Nephron (organoid): ENCODE results near the gene KLHDC1.
"Not testable (repeated sequence)": the region's sequence is repeated elsewhere in the genome, so short reads cannot be mapped to it uniquely, and the experiment has no call there.

Experiments
- H3K27ac Mint-ChIP-seq, 3 experiments: 2 replicates each; pipeline ENCODE4 v1.8.0; 2020; ENCODE audit warnings: mixed read lengths in 3 of 3, mild to moderate bottlenecking in 2 of 3, moderate library complexity in 1 of 3
- H3K27me3 Mint-ChIP-seq: 2 replicates; pipeline ENCODE4 v1.8.0; 2021; ENCODE audit warnings: low read depth, mild to moderate bottlenecking, moderate library complexity, mixed read lengths
- H3K36me3 Mint-ChIP-seq: 2 replicates; pipeline ENCODE4 v1.8.0; 2020; ENCODE audit warnings: low read depth, mixed read lengths
- H3K4me1 Mint-ChIP-seq: 2 replicates; pipeline ENCODE4 v1.8.0; 2020; ENCODE audit warnings: mixed read lengths
- H3K4me3 Mint-ChIP-seq, 3 experiments: 2 replicates each; pipeline ENCODE4 v1.8.0; 2020; ENCODE audit warnings: mild to moderate bottlenecking in 3 of 3, mixed read lengths in 3 of 3, moderate library complexity in 2 of 3
- H3K9me3 Mint-ChIP-seq: 2 replicates; pipeline ENCODE4 v1.8.0; 2020; ENCODE audit warnings: mixed read lengths
- TF ChIP-seq, protein P1 (sequence below), 3 experiments: fragments of 200-600 bp; sonication (generic); IDR thresholded peaks; one replicate each; pipeline ENCODE4 v1.5.0; 2021; ENCODE audit warnings: antibody characterized with exemption in 3 of 3; ENCODE audit not compliant: unreplicated experiment in 3 of 3

Gene KLHDC1

DNA sequence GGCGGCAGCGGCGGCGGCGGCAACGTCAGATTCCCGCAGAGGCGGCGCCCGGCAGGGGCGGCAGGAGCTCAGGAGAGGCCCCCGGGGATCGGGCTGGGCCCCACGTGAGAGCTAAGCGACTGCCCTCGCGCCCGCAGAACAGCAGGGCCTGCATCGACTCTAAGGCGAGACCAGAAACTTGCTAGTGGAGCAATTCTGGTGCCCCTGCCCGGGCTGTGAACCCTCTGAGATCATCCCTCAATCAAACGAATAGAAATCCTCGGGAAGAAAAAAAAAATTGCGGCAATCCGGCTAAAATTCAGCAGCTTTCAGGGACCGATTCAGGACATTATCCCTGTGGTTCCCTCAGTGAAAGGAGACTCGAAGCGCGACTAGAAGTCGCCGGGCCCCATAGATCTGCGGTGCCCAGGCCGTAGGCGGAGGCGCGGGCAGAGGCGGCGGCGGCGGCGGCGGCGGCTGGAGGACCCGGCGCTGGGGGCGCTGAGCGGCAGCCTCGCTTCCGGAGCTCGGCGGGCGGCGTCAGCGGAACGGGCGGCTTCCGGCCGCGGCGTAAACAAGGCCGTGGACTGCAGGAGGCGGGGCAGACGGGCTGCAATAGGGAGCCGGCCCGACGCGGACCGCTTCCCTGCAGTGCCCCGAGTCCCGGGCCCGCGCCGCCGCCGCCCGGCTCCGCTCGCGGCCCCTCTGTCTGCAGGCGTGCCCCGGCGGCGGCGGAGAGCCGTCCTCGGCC, 74.8 kb downstream of the KLHDC1 start, which contains the start of gene KLHDC2:
KLHDC2 (plus strand) TSS at position 583 of the 730 bp plus-strand sequence. CDS start 316 bp downstream, outside the sequence.
- Mint-ChIP-seq H3K27ac (peak within 1 kb of the TSS; percentile 97 to 100 (median 100)), H3K4me1 (peaks cover 33% of the 10 kb centered on the region), H3K9me3 (no peaks in the 10 kb centered on the region), H3K36me3 (peaks cover 11% of the 10 kb centered on the region), H3K27me3 (no peaks in the 10 kb centered on the region), H3K4me3 (peak within 1 kb of the TSS; percentile 96 to 99 (median 99))
- TF ChIP-seq, protein P1, sequence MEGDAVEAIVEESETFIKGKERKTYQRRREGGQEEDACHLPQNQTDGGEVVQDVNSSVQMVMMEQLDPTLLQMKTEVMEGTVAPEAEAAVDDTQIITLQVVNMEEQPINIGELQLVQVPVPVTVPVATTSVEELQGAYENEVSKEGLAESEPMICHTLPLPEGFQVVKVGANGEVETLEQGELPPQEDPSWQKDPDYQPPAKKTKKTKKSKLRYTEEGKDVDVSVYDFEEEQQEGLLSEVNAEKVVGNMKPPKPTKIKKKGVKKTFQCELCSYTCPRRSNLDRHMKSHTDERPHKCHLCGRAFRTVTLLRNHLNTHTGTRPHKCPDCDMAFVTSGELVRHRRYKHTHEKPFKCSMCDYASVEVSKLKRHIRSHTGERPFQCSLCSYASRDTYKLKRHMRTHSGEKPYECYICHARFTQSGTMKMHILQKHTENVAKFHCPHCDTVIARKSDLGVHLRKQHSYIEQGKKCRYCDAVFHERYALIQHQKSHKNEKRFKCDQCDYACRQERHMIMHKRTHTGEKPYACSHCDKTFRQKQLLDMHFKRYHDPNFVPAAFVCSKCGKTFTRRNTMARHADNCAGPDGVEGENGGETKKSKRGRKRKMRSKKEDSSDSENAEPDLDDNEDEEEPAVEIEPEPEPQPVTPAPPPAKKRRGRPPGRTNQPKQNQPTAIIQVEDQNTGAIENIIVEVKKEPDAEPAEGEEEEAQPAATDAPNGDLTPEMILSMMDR (IDR thresholded peaks at IDR 0.05; ENCODE audit: unreplicated experiment in 3 of 3) = peak in 2 of 3 experiments; percentile 27 to 37

DNA sequence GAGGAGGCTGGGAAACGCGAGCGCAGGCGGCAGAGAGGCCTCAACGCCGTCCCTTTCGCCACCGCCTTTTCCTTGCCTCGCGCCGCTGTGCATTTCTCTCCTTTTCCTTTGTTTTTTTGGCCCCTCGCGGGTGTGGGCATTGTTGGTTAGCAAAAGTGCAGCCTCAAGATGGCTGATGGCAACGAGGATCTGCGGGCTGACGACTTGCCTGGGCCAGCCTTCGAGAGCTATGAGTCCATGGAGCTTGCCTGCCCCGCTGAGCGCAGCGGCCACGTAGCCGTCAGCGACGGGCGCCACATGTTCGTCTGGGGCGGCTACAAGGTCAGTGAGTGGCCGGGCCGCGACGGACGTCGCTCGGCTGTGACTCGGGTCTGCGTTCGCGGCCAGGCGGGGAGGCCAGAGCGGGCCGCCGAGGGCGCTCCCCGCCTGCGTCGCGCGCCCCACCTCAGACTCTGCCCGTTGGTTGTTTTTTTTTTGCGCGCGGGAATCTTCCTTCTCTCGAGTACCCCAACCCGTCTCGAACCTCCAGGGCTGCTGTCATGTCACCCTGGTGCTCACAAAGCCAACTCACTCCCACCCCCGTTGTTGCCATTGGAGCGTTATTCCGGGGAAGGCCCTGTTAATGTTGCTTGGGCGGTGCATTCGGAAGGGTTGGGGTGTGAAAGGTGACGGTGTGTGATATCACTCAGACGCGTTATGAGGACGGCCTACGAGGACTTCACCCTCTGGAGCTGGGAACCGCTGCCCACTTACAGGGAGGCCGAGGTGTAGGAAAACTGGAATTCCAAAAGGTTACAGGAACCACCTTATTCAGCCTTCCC, 75.6 kb downstream of the KLHDC1 start:
- Mint-ChIP-seq H3K27me3 (no peaks in the 10 kb centered on the region), H3K27ac (peak overlapping the region; percentile 97 to 100 (median 100)), H3K4me1 (peaks cover 33% of the 10 kb centered on the region), H3K9me3 (no peaks in the 10 kb centered on the region), H3K4me3 (peak overlapping the region; percentile 86 to 99 (median 99)), H3K36me3 (peaks cover 11% of the 10 kb centered on the region)
- TF ChIP-seq, protein P1 (IDR thresholded peaks at IDR 0.05; ENCODE audit: unreplicated experiment in 3 of 3) = no peak

DNA sequence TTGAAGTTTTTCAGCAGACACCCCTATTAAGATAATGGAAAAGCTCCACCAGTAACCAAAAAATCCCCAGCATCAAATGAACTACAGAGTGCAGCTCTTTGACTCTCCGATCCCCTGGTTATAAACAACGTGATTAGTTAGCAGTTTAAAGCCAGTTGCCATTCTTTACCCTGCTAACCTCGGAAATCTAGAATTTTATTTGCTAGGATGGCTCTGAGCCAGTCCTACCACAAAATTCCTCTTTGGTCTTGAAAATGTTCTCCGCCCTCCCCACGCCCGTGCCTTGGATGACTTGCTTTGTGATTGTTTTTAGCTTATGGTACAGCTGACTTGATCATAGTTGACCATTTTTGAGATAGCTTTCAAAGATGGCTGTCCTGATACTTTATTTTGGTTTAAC, 76.3 kb downstream of the KLHDC1 start:
- TF ChIP-seq, protein P1 (IDR thresholded peaks at IDR 0.05; ENCODE audit: unreplicated experiment in 3 of 3) = no peak
- no peaks in the 10 kb centered on the region for H3K27me3 Mint-ChIP-seq
- peaks cover 16% of the 10 kb centered on the region for H3K36me3 Mint-ChIP-seq
- peaks cover 33% of the 10 kb centered on the region for H3K4me1 Mint-ChIP-seq
- no peaks in the 10 kb centered on the region for H3K9me3 Mint-ChIP-seq
- peak overlapping the region; percentile 97 to 100 (median 100) for H3K27ac Mint-ChIP-seq
- peak overlapping the region; percentile 86 to 99 (median 99) for H3K4me3 Mint-ChIP-seq

DNA sequence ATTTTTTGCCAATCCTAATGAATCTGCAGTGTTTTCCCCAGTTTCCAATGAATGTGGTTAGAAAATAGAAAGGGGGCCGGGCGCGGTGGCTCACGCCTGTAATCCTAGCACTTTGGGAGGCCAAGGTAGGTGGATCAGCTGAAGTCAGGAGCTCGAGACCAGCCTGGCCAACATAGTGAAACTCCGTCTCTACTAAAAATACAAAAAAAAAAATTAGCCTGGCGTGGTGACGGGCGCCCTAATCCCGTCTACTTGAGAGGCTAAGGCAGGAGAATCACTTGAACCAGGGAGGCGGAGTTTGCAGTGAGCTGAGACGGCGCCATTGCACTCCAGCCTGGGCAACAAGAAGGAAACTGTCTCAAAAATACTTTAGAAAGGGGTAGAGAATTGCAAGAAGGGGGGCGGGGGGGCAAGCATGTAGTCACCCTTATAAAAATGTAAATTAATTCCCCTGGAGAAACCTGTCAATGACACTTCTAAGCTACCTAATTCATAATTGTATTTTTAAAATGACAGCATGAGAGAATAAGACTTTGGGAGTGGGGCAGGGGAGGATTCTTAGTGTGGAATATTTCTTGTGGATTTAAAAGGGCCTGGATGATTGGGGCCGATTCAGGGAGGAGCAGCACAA, 76.8 kb downstream of the KLHDC1 start:
- Mint-ChIP-seq H3K4me3 (peak overlapping the region; percentile 86 to 99 (median 99)), H3K36me3 (peaks cover 21% of the 10 kb centered on the region)

DNA sequence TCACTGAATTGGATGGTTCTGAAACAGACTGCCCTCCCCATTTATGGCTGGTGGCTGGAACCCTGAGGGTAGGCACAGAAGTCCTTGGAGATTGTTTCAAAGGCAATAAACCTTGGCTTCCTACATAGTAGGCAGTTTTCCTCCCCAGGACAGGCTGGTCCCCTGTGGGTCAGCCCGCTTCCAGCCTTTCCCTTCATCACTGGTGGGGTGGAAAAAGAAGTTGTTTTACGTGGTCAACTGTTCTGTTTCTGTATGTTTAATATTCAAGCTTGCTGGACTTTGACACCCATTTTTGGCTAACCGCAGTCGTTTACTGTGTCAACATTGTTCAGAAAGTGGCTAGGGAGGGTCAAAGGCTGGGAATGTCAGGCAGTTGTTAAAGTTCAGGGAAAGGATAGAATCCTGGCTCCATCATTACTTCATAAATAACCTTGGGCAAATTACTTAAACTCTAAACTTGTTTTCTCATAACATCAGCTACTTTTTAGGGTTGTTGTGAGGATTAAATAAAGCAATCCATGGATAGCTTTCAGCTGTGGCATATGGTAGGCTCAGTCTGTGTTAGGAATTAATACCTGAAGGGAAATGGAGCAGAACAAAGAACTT, 77.4 kb downstream of the KLHDC1 start:
- TF ChIP-seq, protein P1 (IDR thresholded peaks at IDR 0.05; ENCODE audit: unreplicated experiment in 3 of 3) = no peak
- Mint-ChIP-seq H3K27ac (peak overlapping the region; percentile 97 to 100 (median 100)), H3K4me1 (peaks cover 33% of the 10 kb centered on the region), H3K36me3 (peaks cover 27% of the 10 kb centered on the region), H3K27me3 (no peaks in the 10 kb centered on the region), H3K9me3 (no peaks in the 10 kb centered on the region), H3K4me3 (peak overlapping the region; percentile 86 to 99 (median 99))

More for the DNA sequence above, 76.8 kb downstream of the KLHDC1 start:
- no peaks in the 10 kb centered on the region for H3K9me3 Mint-ChIP-seq
- peak overlapping the region; percentile 97 to 100 (median 100) for H3K27ac Mint-ChIP-seq
- TF ChIP-seq, protein P1 (IDR thresholded peaks at IDR 0.05; ENCODE audit: unreplicated experiment in 3 of 3) = no peak
- peaks cover 33% of the 10 kb centered on the region for H3K4me1 Mint-ChIP-seq
- no peaks in the 10 kb centered on the region for H3K27me3 Mint-ChIP-seq

DNA sequence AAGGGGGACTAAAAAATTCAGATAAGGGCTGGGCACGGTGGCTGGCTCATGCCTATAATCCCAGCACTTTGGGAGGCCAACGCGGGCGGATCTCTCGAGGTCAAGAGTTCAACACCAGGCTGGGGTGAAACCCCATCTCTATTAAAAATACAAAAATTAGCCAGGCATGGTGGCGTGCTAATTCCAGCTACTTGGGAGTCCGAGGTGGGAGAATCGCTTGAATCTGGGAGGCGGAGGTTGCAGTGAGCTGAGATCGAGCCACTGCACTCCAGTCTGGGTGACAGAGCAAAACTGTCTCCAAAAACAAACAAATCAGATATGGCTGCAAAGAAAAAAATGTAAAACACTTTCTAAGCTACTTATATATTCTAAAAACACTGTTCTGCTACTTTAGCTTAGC, 78.8 kb downstream of the KLHDC1 start:
- Mint-ChIP-seq H3K27ac (peak overlapping the region; percentile 97 to 100 (median 100)), H3K36me3 (peaks cover 36% of the 10 kb centered on the region), H3K4me3 (peak overlapping the region; percentile 12 to 86 (median 66)), H3K4me1 (peaks cover 33% of the 10 kb centered on the region)
- H3K9me3 Mint-ChIP-seq, H3K27me3 Mint-ChIP-seq: not testable (repeated sequence)
